Brain microvascular endothelial cell (primary cell): ENCODE results near the gene TMCO5A.
A peak's percentile ranks its signal among the peaks of the same experiment; 100 is the strongest.

Source experiments
- DNase-seq: peaks from one replicate; pipeline ENCODE4 v3.0.0-alpha.2; 2020
- H3K27ac ChIP-seq: fragments of 250-450 bp; sonication (Bioruptor Pico); 2 replicates; pipeline ENCODE4 v1.5.1; 2020; ENCODE audit warnings: mild to moderate bottlenecking, moderate library complexity
- H3K27me3 ChIP-seq: fragments of 250-450 bp; sonication (Bioruptor Pico); replicated peaks from 2 replicates; pipeline ENCODE4 v1.5.1; 2020; ENCODE audit warnings: mild to moderate bottlenecking
- H3K36me3 ChIP-seq: fragments of 250-450 bp; sonication (Bioruptor Pico); replicated peaks from 2 replicates; pipeline ENCODE4 v1.5.1; 2020; ENCODE audit warnings: mild to moderate bottlenecking
- H3K4me3 ChIP-seq: 2 replicates; pipeline ENCODE4 v1.5.1; 2011; ENCODE audit warnings: low read depth, mild to moderate bottlenecking, control low read depth, low read length, moderate library complexity
- in situ Hi-C: cut with HindIII; loops from 2 replicates; pipeline ENCODE4 v1.10.0; 2017; ENCODE audit warnings: low sequenced_read_pairs, low pct_ligation_motif_present
- TF ChIP-seq, protein P1 (sequence below): IDR thresholded peaks from 2 replicates; pipeline ENCODE4 v1.5.1; 2011; ENCODE audit warnings: low read depth, mild to moderate bottlenecking, moderate library complexity, low read length, control low read depth, inconsistent platforms; ENCODE audit errors: missing control alignments

Gene TMCO5A

DNA sequence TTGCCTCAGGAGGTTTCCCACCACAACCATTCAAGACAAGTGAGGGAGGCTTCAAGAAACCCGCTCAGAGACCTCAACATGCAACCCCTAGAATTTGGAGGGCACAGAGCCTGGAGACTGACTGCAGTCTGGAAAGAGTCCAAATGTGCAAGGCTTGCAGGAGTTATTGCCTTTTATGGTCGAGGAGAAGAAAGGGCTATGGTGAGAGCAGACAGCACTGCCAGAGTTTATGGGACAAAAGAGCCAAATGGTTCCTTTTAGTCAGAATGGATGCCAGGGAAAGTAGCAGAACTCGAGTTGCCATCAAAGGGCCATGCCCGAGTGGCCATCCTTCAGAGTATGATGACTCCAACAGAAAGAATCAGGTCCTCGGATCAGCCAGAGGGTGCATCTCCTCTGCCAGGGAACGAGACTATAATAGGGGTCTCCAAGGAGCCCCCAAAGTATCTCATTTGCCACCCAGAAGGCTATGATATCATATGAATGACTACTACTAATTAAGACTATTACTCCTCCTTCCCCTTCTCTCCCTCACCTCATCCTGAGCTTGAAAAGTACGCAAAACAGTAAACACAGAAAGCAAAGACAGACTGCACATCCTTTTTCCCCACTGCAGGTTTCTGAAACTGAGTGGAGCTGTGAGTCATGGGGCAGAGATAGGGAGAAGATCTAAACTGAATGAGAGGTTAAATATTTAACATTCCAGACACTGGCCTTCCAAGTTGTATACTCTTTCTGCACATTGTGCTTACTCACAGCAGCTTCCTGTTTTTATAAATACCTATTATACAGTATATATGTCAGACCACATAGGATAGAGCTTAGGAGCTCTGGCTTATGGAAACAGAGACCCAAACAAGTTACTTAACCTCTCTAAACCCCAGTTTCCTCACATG is 33.9 kb upstream of the TMCO5A start:
- Histone ChIP-seq H3K4me3 (no peak overlapping the region), H3K27me3 (no peaks in the 10 kb centered on the region), H3K27ac (peak overlapping the region; percentile 27), H3K36me3 (no peaks in the 10 kb centered on the region)
- in situ Hi-C loops: no loop called here
- DNase-seq: peak; percentile 56
- TF ChIP-seq, protein P1, sequence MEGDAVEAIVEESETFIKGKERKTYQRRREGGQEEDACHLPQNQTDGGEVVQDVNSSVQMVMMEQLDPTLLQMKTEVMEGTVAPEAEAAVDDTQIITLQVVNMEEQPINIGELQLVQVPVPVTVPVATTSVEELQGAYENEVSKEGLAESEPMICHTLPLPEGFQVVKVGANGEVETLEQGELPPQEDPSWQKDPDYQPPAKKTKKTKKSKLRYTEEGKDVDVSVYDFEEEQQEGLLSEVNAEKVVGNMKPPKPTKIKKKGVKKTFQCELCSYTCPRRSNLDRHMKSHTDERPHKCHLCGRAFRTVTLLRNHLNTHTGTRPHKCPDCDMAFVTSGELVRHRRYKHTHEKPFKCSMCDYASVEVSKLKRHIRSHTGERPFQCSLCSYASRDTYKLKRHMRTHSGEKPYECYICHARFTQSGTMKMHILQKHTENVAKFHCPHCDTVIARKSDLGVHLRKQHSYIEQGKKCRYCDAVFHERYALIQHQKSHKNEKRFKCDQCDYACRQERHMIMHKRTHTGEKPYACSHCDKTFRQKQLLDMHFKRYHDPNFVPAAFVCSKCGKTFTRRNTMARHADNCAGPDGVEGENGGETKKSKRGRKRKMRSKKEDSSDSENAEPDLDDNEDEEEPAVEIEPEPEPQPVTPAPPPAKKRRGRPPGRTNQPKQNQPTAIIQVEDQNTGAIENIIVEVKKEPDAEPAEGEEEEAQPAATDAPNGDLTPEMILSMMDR: no peak

DNA sequence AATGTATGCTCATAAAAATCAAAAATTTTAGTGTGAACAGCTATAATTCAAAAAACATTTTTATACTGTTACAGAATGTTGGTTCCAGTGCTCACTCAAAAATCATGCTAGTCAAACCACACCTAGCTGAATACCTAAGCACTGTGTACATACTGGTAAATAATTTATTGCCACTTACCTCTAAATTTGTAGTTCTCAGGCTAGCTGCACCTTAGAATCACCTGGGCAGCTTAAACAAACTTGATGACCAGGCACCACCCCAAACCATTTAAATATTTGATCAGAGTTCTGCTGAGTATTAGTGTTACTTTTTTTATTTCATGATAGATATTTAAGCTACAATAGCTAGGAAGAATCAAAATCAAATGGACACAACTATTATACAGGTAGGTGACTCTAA is 32.3 kb upstream of the TMCO5A start:
- Histone ChIP-seq H3K27me3 (no peaks in the 10 kb centered on the region), H3K36me3 (no peaks in the 10 kb centered on the region), H3K4me3 (no peak overlapping the region), H3K27ac (no peak overlapping the region)
- in situ Hi-C loops: no loop called here
- no peak for DNase-seq
- TF ChIP-seq, protein P1: no peak

DNA sequence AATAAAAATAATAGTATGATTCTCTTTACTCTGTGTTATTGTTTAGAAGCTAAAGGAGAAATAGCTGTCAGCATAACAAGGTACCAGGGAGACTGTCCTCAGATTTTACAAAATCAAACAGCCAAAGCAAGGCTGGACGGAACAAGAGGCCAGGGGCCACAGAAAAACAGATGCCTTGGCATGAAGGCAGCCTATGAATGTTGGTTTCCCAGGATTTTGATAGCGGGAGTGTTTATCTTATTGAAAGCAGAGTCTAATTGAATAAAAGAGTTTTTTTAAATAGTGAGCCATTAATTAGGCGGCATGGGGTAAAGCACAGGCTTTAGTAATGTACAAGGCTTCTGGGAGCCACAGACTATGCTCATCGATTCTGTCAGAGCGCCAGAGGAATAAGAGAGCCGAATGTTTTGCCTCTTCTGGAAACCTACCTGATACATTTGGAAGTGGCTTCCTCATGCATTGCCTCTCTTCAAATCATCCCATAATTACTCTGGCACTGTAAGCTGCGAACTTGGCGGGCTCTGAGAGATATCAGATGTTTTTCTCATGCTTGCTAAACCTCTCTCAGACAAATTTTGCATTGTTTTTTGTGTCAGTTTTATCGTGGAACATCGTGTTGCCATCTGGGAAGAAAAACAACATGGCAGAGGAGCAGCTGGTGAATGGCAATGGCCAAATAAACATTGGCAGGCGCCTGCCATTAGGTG is 30.4 kb upstream of the TMCO5A start:
- Histone ChIP-seq H3K27ac (no peak overlapping the region), H3K27me3 (no peaks in the 10 kb centered on the region), H3K36me3 (no peaks in the 10 kb centered on the region), H3K4me3 (no peak overlapping the region)
- TF ChIP-seq, protein P1: no peak
- in situ Hi-C loops: no loop called here
- DNase-seq: no peak

DNA sequence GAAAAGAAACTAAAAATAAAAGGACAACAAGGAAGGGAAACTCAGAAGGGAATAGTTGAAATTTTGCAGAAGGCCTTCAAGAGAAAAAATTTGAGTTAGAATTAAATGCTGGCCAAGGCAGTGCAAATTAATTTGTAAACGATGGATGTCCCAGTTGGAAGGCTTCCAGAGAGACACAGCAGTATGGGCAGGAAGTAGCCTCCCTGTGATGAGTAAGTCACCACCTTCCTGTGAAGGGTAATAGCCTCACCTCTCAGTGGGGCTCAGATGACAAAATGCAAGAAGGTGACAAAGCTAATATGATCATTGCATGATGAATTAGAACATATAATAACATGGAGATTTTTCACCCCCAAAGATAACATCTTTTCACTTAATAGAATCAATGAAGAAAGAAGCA is 27.3 kb upstream of the TMCO5A start:
- no peaks in the 10 kb centered on the region for H3K36me3 ChIP-seq
- no peaks in the 10 kb centered on the region for H3K27me3 ChIP-seq
- H3K4me3 ChIP-seq: no peak overlapping the region
- no peak overlapping the region for H3K27ac ChIP-seq
- peak; percentile 17 for DNase-seq
- TF ChIP-seq, protein P1: no peak
- in situ Hi-C loops: no loop called here

DNA sequence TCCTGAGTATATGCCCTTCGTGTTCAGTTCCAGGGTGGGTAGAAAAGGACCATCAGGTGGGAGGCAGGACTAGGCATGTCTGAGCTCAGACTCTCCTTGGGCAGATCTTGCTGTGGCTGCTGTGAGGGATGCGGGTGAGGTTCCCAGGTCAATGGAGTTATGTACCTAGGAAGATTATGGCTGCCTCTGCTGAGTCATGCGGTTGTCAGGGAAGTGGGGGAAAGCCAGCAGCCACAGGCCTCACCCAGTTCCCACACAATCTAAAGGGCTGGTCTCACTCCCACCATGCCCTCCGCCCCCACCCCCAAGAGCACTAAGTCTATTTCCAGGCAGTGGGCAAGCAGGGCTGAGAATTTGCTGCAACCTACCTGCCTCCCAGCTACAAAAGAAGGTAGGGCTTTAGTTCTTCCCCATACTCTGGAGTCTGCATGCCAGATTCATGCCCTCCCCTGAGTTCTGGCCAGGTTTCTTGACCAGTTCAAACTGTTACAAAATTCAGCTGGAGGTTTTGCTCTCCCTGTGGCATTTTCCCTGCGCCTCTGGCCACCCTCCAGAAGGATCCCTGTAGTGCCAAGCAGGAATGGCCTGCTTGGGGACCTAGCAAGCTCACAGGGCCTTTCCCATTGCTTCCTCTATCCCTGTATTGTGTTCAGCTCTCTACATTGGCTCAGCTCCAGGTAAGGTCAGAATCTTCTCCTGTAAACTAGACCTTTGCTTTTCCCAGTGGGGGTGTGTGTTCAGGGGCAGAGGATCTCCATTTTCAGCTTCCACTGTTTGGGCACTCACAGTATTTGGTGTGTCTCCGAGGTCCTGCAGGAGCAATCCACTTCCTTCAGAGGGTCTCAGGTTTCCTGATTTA is 12.7 kb upstream of the TMCO5A start:
- in situ Hi-C loops: no loop called here
- Histone ChIP-seq H3K27me3 (no peaks in the 10 kb centered on the region), H3K36me3 (no peaks in the 10 kb centered on the region), H3K4me3 (no peak overlapping the region), H3K27ac (no peak overlapping the region)
- peak; percentile 9 for DNase-seq
- TF ChIP-seq, protein P1: no peak
